BLaER1 treated with 17β-estradiol and CSF1 and Interleukin-3, amounts not matched to agents 10 nM and 100 nM (cell line): ENCODE measurements around the gene CCDC86.

Source experiments
- H3K27ac ChIP-seq, 11 experiments: shearing (Covaris generic); formaldehyde crosslinking; 2 replicates each; pipeline ENCODE4 v1.8.1; 2022
- H3K27me3 ChIP-seq, 11 experiments: shearing (Covaris generic); formaldehyde crosslinking; 2 replicates each; pipeline ENCODE4 v1.8.1; 2022
- H3K36me3 ChIP-seq, 11 experiments: shearing (Covaris generic); formaldehyde crosslinking; 2 replicates each; pipeline ENCODE4 v1.8.1; 2022
- H3K4me1 ChIP-seq, 10 experiments: shearing (Covaris generic); formaldehyde crosslinking; 2 replicates each; pipeline ENCODE4 v1.8.1; 2022
- H3K4me2 ChIP-seq, 11 experiments: shearing (Covaris generic); formaldehyde crosslinking; 2 replicates each; pipeline ENCODE4 v1.8.1; 2022
- H3K4me3 ChIP-seq, 10 experiments: shearing (Covaris generic); formaldehyde crosslinking; 2 replicates each; pipeline ENCODE4 v1.8.1; 2022
- H3K9ac ChIP-seq, 11 experiments: shearing (Covaris generic); formaldehyde crosslinking; 2 replicates each; pipeline ENCODE4 v1.8.1; 2022
- H3K9me3 ChIP-seq, 11 experiments: shearing (Covaris generic); formaldehyde crosslinking; replicated peaks in 1 of 11; 2 replicates each; pipeline ENCODE4 v1.8.1; 2022
- H4K20me1 ChIP-seq, 11 experiments: shearing (Covaris generic); formaldehyde crosslinking; 2 replicates each; pipeline ENCODE4 v1.8.1; 2022
- Cebpa-rat ChIP-seq, 11 experiments: shearing (Covaris generic); IDR thresholded peaks; 2 replicates each; pipeline ENCODE4 v1.8.1; 2022

The CCDC86 gene

DNA sequence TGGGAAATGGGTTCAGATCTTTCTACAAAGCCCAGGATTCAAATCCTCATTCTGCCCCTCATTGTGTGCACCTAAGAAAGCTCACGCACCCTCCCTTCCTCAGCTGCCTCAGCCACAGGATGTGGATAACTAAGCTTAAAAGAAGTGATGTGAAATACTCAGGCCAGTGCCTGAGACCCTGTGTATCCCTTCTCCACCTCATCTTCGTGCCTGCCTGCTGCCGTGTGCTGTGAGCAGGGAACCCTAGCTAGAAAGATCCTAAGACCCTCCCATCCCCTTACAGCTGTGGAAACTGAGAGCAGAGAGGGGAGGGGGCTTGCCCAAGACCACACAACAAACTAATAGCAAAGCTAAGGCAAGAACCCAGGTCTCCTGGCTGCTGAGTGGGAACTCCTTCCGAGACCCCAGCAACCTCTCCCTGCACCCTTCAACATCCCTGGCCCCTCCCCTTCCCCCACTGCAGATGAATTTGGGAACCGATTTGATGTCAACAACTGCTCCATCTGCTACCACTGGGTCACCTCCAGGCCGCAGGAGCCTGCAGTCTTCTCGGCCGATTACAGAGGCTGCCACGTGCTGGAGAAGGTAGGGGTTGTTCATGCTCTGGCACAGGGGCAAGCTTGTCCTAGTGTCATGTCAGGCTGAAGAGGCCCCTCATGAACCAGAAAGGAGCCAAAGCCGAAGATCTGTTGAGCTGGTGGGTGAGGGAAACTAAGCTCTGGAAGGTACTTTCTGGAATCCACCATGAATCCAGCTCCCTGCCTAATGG, 27.0 kb downstream of the CCDC86 start:
- Histone ChIP-seq H3K4me3 (no peak overlapping the region), H3K9me3 (no peaks in the 10 kb centered on the region), H4K20me1 (no peaks in the 10 kb centered on the region; a peak in 1 of 22 replicates), H3K9ac (no peak overlapping the region), H3K4me1 (peaks cover 30 to 94% (median 88%) of the 10 kb centered on the region in 10 experiments), H3K27ac (no peak overlapping the region), H3K36me3 (no peaks in the 10 kb centered on the region), H3K4me2 (peak overlapping the region in 10 of 11 experiments; percentile 4 to 91 (median 67); a peak in 18 of 22 replicates), H3K27me3 (no peaks in the 10 kb centered on the region)
- TF ChIP-seq Cebpa-rat (IDR thresholded peaks at IDR 0.05) = no peak

GRCh38 chr11:60869451-60869825, 27.5 kb downstream of the CCDC86 start:
- H3K27ac ChIP-seq = no peak overlapping the region
- H3K36me3 ChIP-seq = peaks cover 0 to 3% (median 0%) of the 10 kb centered on the region in 11 experiments; a peak in 1 of 22 replicates
- no peaks in the 10 kb centered on the region for H3K27me3 ChIP-seq
- H3K4me2 ChIP-seq = peak overlapping the region in 9 of 11 experiments; percentile 25 to 91 (median 69); a peak in 12 of 22 replicates
- TF ChIP-seq Cebpa-rat (IDR thresholded peaks at IDR 0.05) = no peak
- H3K4me3 ChIP-seq = no peak overlapping the region
- peaks cover 0 to 4% (median 0%) of the 10 kb centered on the region in 11 experiments; a peak in 1 of 22 replicates for H4K20me1 ChIP-seq
- H3K9me3 ChIP-seq = no peaks in the 10 kb centered on the region
- H3K9ac ChIP-seq = no peak overlapping the region
- peaks cover 30 to 88% (median 82%) of the 10 kb centered on the region in 10 experiments for H3K4me1 ChIP-seq

- TF ChIP-seq Cebpa-rat (IDR thresholded peaks at IDR 0.05) = no peak
- Histone ChIP-seq H3K4me2 (peak overlapping the region in 7 of 11 experiments; percentile 72 to 88 (median 81); a peak in 12 of 22 replicates), H3K36me3 (peaks cover 0 to 10% (median 0%) of the 10 kb centered on the region in 11 experiments; a peak in 5 of 22 replicates), H3K4me3 (no peak overlapping the region), H3K27me3 (no peaks in the 10 kb centered on the region), H3K9ac (no peak overlapping the region), H3K27ac (no peak overlapping the region), H4K20me1 (peaks cover 0 to 4% (median 0%) of the 10 kb centered on the region in 11 experiments; a peak in 1 of 22 replicates), H3K4me1 (peaks cover 30 to 80% (median 74%) of the 10 kb centered on the region in 10 experiments), H3K9me3 (no peaks in the 10 kb centered on the region)
Observed at GRCh38 chr11:60870276-60870675, 28.4 kb downstream of the CCDC86 start.

DNA sequence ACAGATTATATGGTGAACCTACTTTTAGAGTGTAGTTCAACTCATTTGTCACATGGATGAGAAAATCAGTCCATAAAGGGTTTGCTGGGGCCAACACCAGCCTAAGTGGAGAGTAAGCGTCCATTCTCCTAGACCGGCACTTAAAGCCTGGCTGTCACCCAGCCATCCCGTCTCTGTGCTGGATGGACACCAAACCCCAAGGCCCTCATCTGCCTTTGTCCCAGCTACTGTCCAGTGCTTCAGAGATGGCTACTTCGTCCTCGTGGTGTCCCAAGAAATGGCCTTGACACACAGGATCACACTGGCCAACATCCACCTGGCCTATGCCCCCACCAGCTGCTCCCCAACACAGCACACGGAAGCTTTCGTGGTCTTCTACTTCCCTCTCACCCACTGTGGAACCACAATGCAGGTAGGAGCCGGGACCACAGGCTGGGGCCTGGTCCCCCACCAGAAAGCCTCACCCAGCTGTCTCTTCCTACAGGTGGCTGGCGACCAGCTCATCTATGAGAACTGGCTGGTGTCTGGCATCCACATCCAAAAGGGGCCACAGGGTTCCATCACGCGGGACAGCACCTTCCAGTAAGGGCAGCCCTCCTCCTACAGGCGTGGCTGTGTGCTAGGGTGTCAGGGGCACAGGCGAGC, 28.9 kb downstream of the CCDC86 start:
- H3K9ac ChIP-seq = peak overlapping the region in 3 of 11 experiments; percentile 4 to 42 (median 11); a peak in 5 of 22 replicates
- H3K4me1 ChIP-seq = peaks cover 30 to 77% (median 72%) of the 10 kb centered on the region in 10 experiments
- no peak overlapping the region for H3K4me3 ChIP-seq
- peaks cover 0 to 4% (median 0%) of the 10 kb centered on the region in 11 experiments; a peak in 1 of 22 replicates for H4K20me1 ChIP-seq
- peak overlapping the region in 7 of 11 experiments; percentile 35 to 65 (median 59); a peak in 12 of 22 replicates for H3K27ac ChIP-seq
- peak overlapping the region; percentile 62 to 88 (median 75); a peak in 20 of 22 replicates for H3K4me2 ChIP-seq
- H3K9me3 ChIP-seq = no peaks in the 10 kb centered on the region
- no peak for TF ChIP-seq Cebpa-rat (IDR thresholded peaks at IDR 0.05)
- peaks cover 0 to 13% (median 0%) of the 10 kb centered on the region in 11 experiments; a peak in 5 of 22 replicates for H3K36me3 ChIP-seq
- no peaks in the 10 kb centered on the region for H3K27me3 ChIP-seq

GRCh38 chr11:60871378-60872061, 29.6 kb downstream of the CCDC86 start:
- Histone ChIP-seq H3K4me1 (peaks cover 30 to 71% (median 67%) of the 10 kb centered on the region in 10 experiments), H3K4me3 (no peak overlapping the region), H3K9ac (peak overlapping the region in 4 of 11 experiments; percentile 4 to 50 (median 26); a peak in 6 of 22 replicates), H3K27me3 (no peaks in the 10 kb centered on the region), H3K27ac (peak overlapping the region in 8 of 11 experiments; percentile 35 to 65 (median 58); a peak in 15 of 22 replicates), H3K9me3 (no peaks in the 10 kb centered on the region), H4K20me1 (peaks cover 0 to 4% (median 0%) of the 10 kb centered on the region in 11 experiments; a peak in 1 of 22 replicates), H3K36me3 (peaks cover 0 to 20% (median 0%) of the 10 kb centered on the region in 11 experiments; a peak in 6 of 22 replicates), H3K4me2 (peak overlapping the region; percentile 62 to 88 (median 75))
- no peak for TF ChIP-seq Cebpa-rat (IDR thresholded peaks at IDR 0.05)

GRCh38 chr11:60872124-60872960, 30.4 kb downstream of the CCDC86 start:
- H3K4me1 ChIP-seq = peaks cover 28 to 63% (median 59%) of the 10 kb centered on the region in 10 experiments
- peak overlapping the region in 6 of 11 experiments; percentile 19 to 50 (median 36); a peak in 6 of 22 replicates for H3K9ac ChIP-seq
- no peaks in the 10 kb centered on the region for H3K27me3 ChIP-seq
- H3K4me3 ChIP-seq = no peak overlapping the region
- H3K27ac ChIP-seq = peak overlapping the region in 9 of 11 experiments; percentile 35 to 65 (median 57); a peak in 17 of 22 replicates
- no peaks in the 10 kb centered on the region for H3K9me3 ChIP-seq
- peaks cover 0 to 26% (median 2%) of the 10 kb centered on the region in 11 experiments; a peak in 6 of 22 replicates for H3K36me3 ChIP-seq
- TF ChIP-seq Cebpa-rat (IDR thresholded peaks at IDR 0.05) = no peak
- peak overlapping the region; percentile 62 to 88 (median 75) for H3K4me2 ChIP-seq
- peaks cover 0 to 4% (median 0%) of the 10 kb centered on the region in 11 experiments; a peak in 1 of 22 replicates for H4K20me1 ChIP-seq

- H3K27me3 ChIP-seq = no peaks in the 10 kb centered on the region
- H3K4me1 ChIP-seq = peaks cover 25 to 56% (median 52%) of the 10 kb centered on the region in 10 experiments
- peaks cover 0 to 33% (median 5%) of the 10 kb centered on the region in 11 experiments; a peak in 6 of 22 replicates for H3K36me3 ChIP-seq
- 0 out of 22 replicates have a peak, but pooled peaks of 2 of the 11 experiments have one; percentile 11 to 15 for TF ChIP-seq Cebpa-rat (IDR thresholded peaks at IDR 0.05)
- H3K4me3 ChIP-seq = no peak overlapping the region
- H3K4me2 ChIP-seq = peak overlapping the region; percentile 62 to 88 (median 75)
- H4K20me1 ChIP-seq = 0 out of 22 replicates have a peak, but pooled peaks cover 0 to 4% (median 0%) of the 10 kb centered on the region in 11 experiments
- no peaks in the 10 kb centered on the region for H3K9me3 ChIP-seq
- peak overlapping the region in 4 of 11 experiments; percentile 22 to 44 (median 36); a peak in 4 of 22 replicates for H3K9ac ChIP-seq
- H3K27ac ChIP-seq = peak overlapping the region in 8 of 11 experiments; percentile 35 to 65 (median 58); a peak in 13 of 22 replicates
Observed at GRCh38 chr11:60872961-60873524, 31.1 kb downstream of the CCDC86 start.
